NCI-H2029 treated with DMSO at 0.1 percent for 48 hours (cell line): ENCODE measurements around the gene SAP30BP.

Experiments used
- DNase-seq: peaks from one replicate; lab custom pipeline; 2025; lab: John Stamatoyannopoulos, UW

The SAP30BP gene

GRCh38 chr17:75740631-75741077 lies 73.5 kb downstream of the SAP30BP start:
- DNase-seq, result no peak

GRCh38 chr17:75742337-75742736 lies 75.2 kb downstream of the SAP30BP start:
- DNase-seq, result no peak

GRCh38 chr17:75743625-75744206 lies 76.6 kb downstream of the SAP30BP start:
- DNase-seq, result no peak

- DNase-seq, result no peak
These were observed 81.6 kb downstream of the SAP30BP start for GRCh38 chr17:75748706-75749105.

GRCh38 chr17:75749545-75750389 lies 82.6 kb downstream of the SAP30BP start:
- peak; percentile 10 for DNase-seq

GRCh38 chr17:75750661-75751423 lies 83.7 kb downstream of the SAP30BP start:
- DNase-seq, result no peak

GRCh38 chr17:75751676-75752404 lies 84.7 kb downstream of the SAP30BP start:
- DNase-seq, result no peak

GRCh38 chr17:75752405-75752709 lies 85.2 kb downstream of the SAP30BP start:
- DNase-seq, result no peak

GRCh38 chr17:75752802-75753513 lies 85.8 kb downstream of the SAP30BP start:
- DNase-seq, result no peak

- DNase-seq, result no peak
These were observed 86.6 kb downstream of the SAP30BP start for GRCh38 chr17:75753514-75754377.

GRCh38 chr17:75754378-75755204 lies 87.5 kb downstream of the SAP30BP start:
- DNase-seq, result no peak

- no peak for DNase-seq
These were observed 88.2 kb downstream of the SAP30BP start for GRCh38 chr17:75755205-75755901.

- no peak for DNase-seq
These were observed 88.9 kb downstream of the SAP30BP start for GRCh38 chr17:75755990-75756389.

GRCh38 chr17:75756451-75757085 lies 89.4 kb downstream of the SAP30BP start:
- DNase-seq, result no peak

GRCh38 chr17:75757086-75757681 lies 90.0 kb downstream of the SAP30BP start:
- no peak for DNase-seq
